Muscle of leg (tissue), 11 donors: ENCODE measurements around the gene GGACT. TPM values are rescaled to one million over a fixed set of nuclear protein-coding genes. Genes with fewer than 3 reads are reported as not detected.
"Not testable (repeated sequence)": the region's sequence is repeated elsewhere in the genome, so short reads cannot be mapped to it uniquely, and the experiment has no call there.

Experiments
- DNase-seq: peaks from one replicate; pipeline ENCODE4 v3.0.0; 2013
- H3K27ac ChIP-seq: one replicate; pipeline ENCODE4 v1.5.1; 2013; ENCODE audit warnings: mild to moderate bottlenecking, low read length, control low read depth
- H3K27me3 ChIP-seq: one replicate; pipeline ENCODE4 v1.6.1; 2013; ENCODE audit warnings: low read length; ENCODE audit not compliant: control insufficient read depth, insufficient read depth
- H3K36me3 ChIP-seq: one replicate; pipeline ENCODE4 v1.6.1; 2013; ENCODE audit warnings: low read length; ENCODE audit not compliant: control insufficient read depth, insufficient read depth
- H3K4me1 ChIP-seq: one replicate; pipeline ENCODE4 v1.6.1; 2013; ENCODE audit warnings: low read length; ENCODE audit not compliant: control insufficient read depth, insufficient read depth
- H3K4me3 ChIP-seq: one replicate; pipeline ENCODE4 v1.5.1; 2013; ENCODE audit warnings: low read length, control low read depth
- H3K9me3 ChIP-seq: replicated peaks from 2 replicates; pipeline ENCODE4 v1.6.1; 2013; ENCODE audit warnings: low read depth, low read length; ENCODE audit not compliant: control insufficient read depth
- WGBS: methylation state at CpG from one replicate; pipeline ENCODE4 v1.1.5; 2013; ENCODE audit warnings: missing lambda C conversion rate; ENCODE audit not compliant: insufficient coverage; 5-methylcytosine and 5-hydroxymethylcytosine counted together
- polyA plus RNA-seq, 8 donors: library from polyadenylated mRNA; unstranded; fragments of 120-200 nt; gene quantifications; one replicate each; pipeline versions ENCODE4 v1.2.1 to v1.2.3, GENCODE V29; 2013; ENCODE audit warnings: inconsistent platforms in 1 of 8, low replicate concordance in 1 of 8; ENCODE audit not compliant: insufficient read length in 8 of 8, insufficient read depth in 1 of 8
- total RNA-seq: library from RNA; stranded (reverse); fragments of 120-200 nt; gene quantifications from one replicate; pipeline ENCODE4 v1.2.4, GENCODE V29; 2013

The GGACT gene
- total and polyA plus RNA-seq, 9 donors, result 2.2 to 4.6 (median 2.5) TPM

GRCh38 chr13:100581030-100581429, 7.6 kb downstream of the GGACT start:
- Histone ChIP-seq H3K4me1 (no peaks in the 10 kb centered on the region), H3K27me3 (no peaks in the 10 kb centered on the region), H3K4me3 (no peak overlapping the region), H3K27ac (no peak overlapping the region), H3K36me3 (peaks cover 12% of the 10 kb centered on the region), H3K9me3 (no peaks in the 10 kb centered on the region)
- DNase-seq, result no peak
- WGBS, result 100% methylated on average over 1 of the region's 4 CpGs

- 94% methylated on average over 7 of the region's 12 CpGs for WGBS
- DNase-seq, result no peak
- H3K27ac ChIP-seq, result no peak overlapping the region
Observed at GRCh38 chr13:100580045-100580444, 8.5 kb downstream of the GGACT start.

GRCh38 chr13:100577239-100577638, 11.3 kb downstream of the GGACT start:
- WGBS, result no CpG with 5 or more reads among the region's 4 CpGs
- not testable (repeated sequence) for H3K27me3 ChIP-seq, H3K27ac ChIP-seq, H3K4me1 ChIP-seq, H3K9me3 ChIP-seq, DNase-seq, H3K4me3 ChIP-seq
- H3K36me3 ChIP-seq, result peaks cover 12% of the 10 kb centered on the region

More at GRCh38 chr13:100580045-100580444, 8.5 kb downstream of the GGACT start:
- Histone ChIP-seq H3K9me3 (no peaks in the 10 kb centered on the region), H3K4me1 (no peaks in the 10 kb centered on the region), H3K36me3 (peaks cover 12% of the 10 kb centered on the region), H3K4me3 (no peak overlapping the region), H3K27me3 (no peaks in the 10 kb centered on the region)

- H3K4me1 ChIP-seq, result no peaks in the 10 kb centered on the region
- 100% methylated on average over 1 of the region's 2 CpGs for WGBS
- H3K27me3 ChIP-seq, result no peaks in the 10 kb centered on the region
- DNase-seq, result peak; percentile 65
- no peaks in the 10 kb centered on the region for H3K9me3 ChIP-seq
- H3K36me3 ChIP-seq, result no peaks in the 10 kb centered on the region
- H3K4me3 ChIP-seq, result no peak overlapping the region
- H3K27ac ChIP-seq, result no peak overlapping the region
Observed at GRCh38 chr13:100573121-100573520, 15.5 kb downstream of the GGACT start.

GRCh38 chr13:100566543-100566942, 22.0 kb downstream of the GGACT start:
- DNase-seq, result no peak
- WGBS, result 94% methylated on average over 5 of the region's 6 CpGs
- H3K27ac ChIP-seq, result no peak overlapping the region

GRCh38 chr13:100565286-100565685, 23.3 kb downstream of the GGACT start:
- H3K9me3 ChIP-seq, result peaks cover 3% of the 10 kb centered on the region
- H3K4me3 ChIP-seq, result no peak overlapping the region
- no peaks in the 10 kb centered on the region for H3K27me3 ChIP-seq
- 58% methylated on average over 8 of the region's 8 CpGs for WGBS
- H3K27ac ChIP-seq, result no peak overlapping the region
- H3K4me1 ChIP-seq, result no peaks in the 10 kb centered on the region
- H3K36me3 ChIP-seq, result no peaks in the 10 kb centered on the region
- no peak for DNase-seq

More at GRCh38 chr13:100566543-100566942, 22.0 kb downstream of the GGACT start:
- H3K4me1 ChIP-seq, result no peaks in the 10 kb centered on the region
- H3K36me3 ChIP-seq, result no peaks in the 10 kb centered on the region
- no peak overlapping the region for H3K4me3 ChIP-seq
- no peaks in the 10 kb centered on the region for H3K27me3 ChIP-seq
- peaks cover 3% of the 10 kb centered on the region for H3K9me3 ChIP-seq

GRCh38 chr13:100564444-100565223, 24.0 kb downstream of the GGACT start:
- Histone ChIP-seq H3K4me3 (no peak overlapping the region), H3K27me3 (no peaks in the 10 kb centered on the region), H3K36me3 (no peaks in the 10 kb centered on the region), H3K9me3 (peaks cover 3% of the 10 kb centered on the region), H3K4me1 (no peaks in the 10 kb centered on the region), H3K27ac (no peak overlapping the region)
- 81% methylated on average over 2 of the region's 13 CpGs for WGBS
- DNase-seq, result no peak

GRCh38 chr13:100563779-100564178, 24.8 kb downstream of the GGACT start:
- 86% methylated on average over 2 of the region's 7 CpGs for WGBS
- Histone ChIP-seq H3K36me3 (no peaks in the 10 kb centered on the region), H3K27me3 (no peaks in the 10 kb centered on the region), H3K9me3 (peaks cover 3% of the 10 kb centered on the region), H3K4me3 (no peak overlapping the region), H3K27ac (no peak overlapping the region), H3K4me1 (no peaks in the 10 kb centered on the region)
- no peak for DNase-seq

- Histone ChIP-seq H3K4me1 (no peaks in the 10 kb centered on the region), H3K27me3 (no peaks in the 10 kb centered on the region), H3K4me3 (no peak overlapping the region), H3K27ac (no peak overlapping the region), H3K9me3 (peaks cover 3% of the 10 kb centered on the region), H3K36me3 (no peaks in the 10 kb centered on the region)
- WGBS, result 67% methylated on average over 3 of the region's 7 CpGs
- DNase-seq, result no peak
Observed at GRCh38 chr13:100561599-100562204, 26.9 kb downstream of the GGACT start.

GRCh38 chr13:100561158-100561499, 27.5 kb downstream of the GGACT start:
- no peaks in the 10 kb centered on the region for H3K27me3 ChIP-seq
- no peaks in the 10 kb centered on the region for H3K4me1 ChIP-seq
- H3K9me3 ChIP-seq, result peaks cover 3% of the 10 kb centered on the region
- no peak overlapping the region for H3K4me3 ChIP-seq
- no peak for DNase-seq
- WGBS, result 100% methylated on average over 1 of the region's 2 CpGs
- H3K27ac ChIP-seq, result no peak overlapping the region
- H3K36me3 ChIP-seq, result no peaks in the 10 kb centered on the region
